Caco-2 (cell line): ENCODE measurements around the gene LPA. TPM values are rescaled to one million over a fixed set of nuclear protein-coding genes. Genes with fewer than 3 reads are reported as not detected.
"Not testable (repeated sequence)": the region's sequence is repeated elsewhere in the genome, so short reads cannot be mapped to it uniquely, and the experiment has no call there.

Source experiments
- BruUV-seq: library from RNA; stranded (reverse); fragments of 400-500 nt; replicated peaks from 2 replicates; lab custom pipeline; 2021; lab: Mats Ljungman, UMichigan
- CTCF ChIA-PET: fragments of 300-600 bp; sonication (Branson Sonifier 250); formaldehyde crosslinking; loops from one replicate; lab custom pipeline; 2022; ENCODE audit warnings: antibody characterized with exemption; lab: Charles Lee
- POLR2A ChIA-PET: fragments of 300-600 bp; sonication (Branson Sonifier 250); formaldehyde crosslinking; loops from one replicate; lab custom pipeline; 2022; ENCODE audit warnings: antibody characterized with exemption; lab: Charles Lee
- DNase-seq, 2 experiments: peaks; one replicate each; pipeline versions ENCODE4 v3.0.0 to v3.0.0-alpha.2; 2020 to 2022
- H3K27me3 ChIP-seq: replicated peaks from 2 replicates; pipeline ENCODE4 v1.6.0; 2011; ENCODE audit warnings: low read length; ENCODE audit not compliant: control insufficient read depth, insufficient read depth
- H3K36me3 ChIP-seq: 2 replicates; pipeline ENCODE4 v1.5.1; 2011; ENCODE audit warnings: low read length; ENCODE audit not compliant: control insufficient read depth, insufficient read depth
- H3K4me1 ChIP-seq: fragments of 250-450 bp; sonication (Bioruptor Pico); 2 replicates; pipeline ENCODE4 v1.5.1; 2020; ENCODE audit warnings: mild to moderate bottlenecking
- H3K4me3 ChIP-seq: 2 replicates; pipeline ENCODE4 v1.5.1; 2011; ENCODE audit warnings: low read depth, mild to moderate bottlenecking, control low read depth, low read length
- H3K9me3 ChIP-seq: fragments of 250-450 bp; sonication (Bioruptor Pico); 2 replicates; pipeline ENCODE4 v1.5.1; 2020; ENCODE audit warnings: mild to moderate bottlenecking, moderate library complexity
- H3K27ac Mint-ChIP-seq: one replicate; pipeline ENCODE4 v1.8.0; 2022; ENCODE audit warnings: mixed read lengths; ENCODE audit not compliant: unreplicated experiment
- H3K27me3 Mint-ChIP-seq: one replicate; pipeline ENCODE4 v1.8.0; 2022; ENCODE audit warnings: mixed read lengths; ENCODE audit not compliant: insufficient read depth, unreplicated experiment
- H3K36me3 Mint-ChIP-seq: one replicate; pipeline ENCODE4 v1.8.0; 2022; ENCODE audit warnings: mild to moderate bottlenecking, mixed read lengths; ENCODE audit not compliant: insufficient read depth, unreplicated experiment
- H3K4me1 Mint-ChIP-seq: one replicate; pipeline ENCODE4 v1.8.0; 2022; ENCODE audit warnings: low read depth, mixed read lengths; ENCODE audit not compliant: unreplicated experiment
- H3K4me3 Mint-ChIP-seq: one replicate; pipeline ENCODE4 v1.8.0; 2022; ENCODE audit warnings: mild to moderate bottlenecking, moderate library complexity, mixed read lengths; ENCODE audit not compliant: unreplicated experiment
- H3K9me3 Mint-ChIP-seq: one replicate; pipeline ENCODE4 v1.8.0; 2022; ENCODE audit warnings: mixed read lengths; ENCODE audit not compliant: unreplicated experiment
- intact Hi-C: fragments of 100-400 bp; cut with micrococcal nuclease; formaldehyde crosslinking; loops from one replicate; pipeline ENCODE4 v1.10.0; 2022; ENCODE audit not compliant: unreplicated experiment
- total RNA-seq: library from RNA; stranded (reverse); gene quantifications from 2 replicates; pipeline ENCODE4 v1.2.3, GENCODE V29; 2022
- TF ChIP-seq, protein P1 (sequence below), 2 experiments: fragments of 200-600 bp in 1 of 2; IDR thresholded peaks; 1 replicate in 1 of 2; 2 replicates in 1 of 2; pipeline versions ENCODE4 v1.5.1 to v1.8.0; 2011 to 2022; ENCODE audit warnings: antibody characterized with exemption in 1 of 2, control low read depth in 1 of 2, inconsistent platforms in 1 of 2, low read depth in 1 of 2, low read length in 1 of 2, mild to moderate bottlenecking in 1 of 2, moderate library complexity in 1 of 2; ENCODE audit not compliant: insufficient read depth in 1 of 2, severe bottlenecking in 1 of 2, unreplicated experiment in 1 of 2

LPA gene
- total RNA-seq, 1 experiment from 2014 or later = not detected

DNA sequence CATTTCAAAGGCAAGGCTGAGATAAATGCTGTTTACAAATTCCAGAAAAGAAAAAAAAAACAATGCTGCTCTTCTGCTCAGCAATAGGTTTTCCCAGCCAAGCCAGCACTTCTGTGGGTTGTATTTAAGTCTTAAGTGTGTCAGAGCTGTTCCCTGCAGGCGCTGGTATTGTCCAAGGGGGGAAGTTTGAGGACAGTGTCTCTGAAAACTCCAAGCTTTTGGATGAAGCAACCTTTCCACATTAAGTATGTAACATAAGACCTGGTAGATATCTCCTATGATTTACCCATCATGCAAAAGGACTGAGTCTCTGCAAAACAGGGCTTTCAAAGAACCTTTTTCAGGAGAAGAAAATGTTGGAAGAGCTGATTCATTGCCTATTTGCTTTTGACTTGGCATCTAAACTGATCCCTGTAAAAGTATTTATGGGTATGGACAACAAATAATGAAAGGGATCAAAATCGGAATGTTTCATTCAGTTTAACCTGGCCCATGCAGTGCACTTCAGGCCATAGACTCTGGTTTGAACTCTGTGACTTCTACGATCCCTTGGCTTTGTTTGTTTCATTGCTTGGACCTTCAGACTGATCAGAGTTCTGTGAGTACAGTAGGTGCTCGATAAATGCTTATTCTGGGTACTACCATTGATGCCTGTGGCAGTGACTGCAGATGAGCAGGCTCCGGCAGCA is 21.8 kb upstream of the LPA start:
- Histone ChIP-seq H3K4me3 (peak overlapping the region; percentile 14; the same call in 1 of the 2 replicates), H3K27me3 (no peaks in the 10 kb centered on the region), H3K4me1 (no peaks in the 10 kb centered on the region), H3K36me3 (no peaks in the 10 kb centered on the region; the same call in 1 of the 2 replicates), H3K9me3 (0 out of 2 replicates have a peak, but pooled peaks cover 3% of the 10 kb centered on the region)
- TF ChIP-seq, protein P1, sequence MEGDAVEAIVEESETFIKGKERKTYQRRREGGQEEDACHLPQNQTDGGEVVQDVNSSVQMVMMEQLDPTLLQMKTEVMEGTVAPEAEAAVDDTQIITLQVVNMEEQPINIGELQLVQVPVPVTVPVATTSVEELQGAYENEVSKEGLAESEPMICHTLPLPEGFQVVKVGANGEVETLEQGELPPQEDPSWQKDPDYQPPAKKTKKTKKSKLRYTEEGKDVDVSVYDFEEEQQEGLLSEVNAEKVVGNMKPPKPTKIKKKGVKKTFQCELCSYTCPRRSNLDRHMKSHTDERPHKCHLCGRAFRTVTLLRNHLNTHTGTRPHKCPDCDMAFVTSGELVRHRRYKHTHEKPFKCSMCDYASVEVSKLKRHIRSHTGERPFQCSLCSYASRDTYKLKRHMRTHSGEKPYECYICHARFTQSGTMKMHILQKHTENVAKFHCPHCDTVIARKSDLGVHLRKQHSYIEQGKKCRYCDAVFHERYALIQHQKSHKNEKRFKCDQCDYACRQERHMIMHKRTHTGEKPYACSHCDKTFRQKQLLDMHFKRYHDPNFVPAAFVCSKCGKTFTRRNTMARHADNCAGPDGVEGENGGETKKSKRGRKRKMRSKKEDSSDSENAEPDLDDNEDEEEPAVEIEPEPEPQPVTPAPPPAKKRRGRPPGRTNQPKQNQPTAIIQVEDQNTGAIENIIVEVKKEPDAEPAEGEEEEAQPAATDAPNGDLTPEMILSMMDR (IDR thresholded peaks at IDR 0.05; ENCODE audit: insufficient read depth in 1 of 2, low read depth in 1 of 2, low read length in 1 of 2, severe bottlenecking in 1 of 2, unreplicated experiment in 1 of 2) = no peak
- DNase-seq = no peak
- intact Hi-C loops = no loop called here
- Mint-ChIP-seq H3K4me3 (peak overlapping the region; percentile 68), H3K9me3 (no peaks in the 10 kb centered on the region), H3K36me3 (no peaks in the 10 kb centered on the region), H3K27me3 (peaks cover 5% of the 10 kb centered on the region), H3K27ac (no peak overlapping the region), H3K4me1 (no peaks in the 10 kb centered on the region)
- POLR2A ChIA-PET = no interaction called here
- CTCF ChIA-PET = no interaction called here
- no TSS peak for BruUV-seq

DNA sequence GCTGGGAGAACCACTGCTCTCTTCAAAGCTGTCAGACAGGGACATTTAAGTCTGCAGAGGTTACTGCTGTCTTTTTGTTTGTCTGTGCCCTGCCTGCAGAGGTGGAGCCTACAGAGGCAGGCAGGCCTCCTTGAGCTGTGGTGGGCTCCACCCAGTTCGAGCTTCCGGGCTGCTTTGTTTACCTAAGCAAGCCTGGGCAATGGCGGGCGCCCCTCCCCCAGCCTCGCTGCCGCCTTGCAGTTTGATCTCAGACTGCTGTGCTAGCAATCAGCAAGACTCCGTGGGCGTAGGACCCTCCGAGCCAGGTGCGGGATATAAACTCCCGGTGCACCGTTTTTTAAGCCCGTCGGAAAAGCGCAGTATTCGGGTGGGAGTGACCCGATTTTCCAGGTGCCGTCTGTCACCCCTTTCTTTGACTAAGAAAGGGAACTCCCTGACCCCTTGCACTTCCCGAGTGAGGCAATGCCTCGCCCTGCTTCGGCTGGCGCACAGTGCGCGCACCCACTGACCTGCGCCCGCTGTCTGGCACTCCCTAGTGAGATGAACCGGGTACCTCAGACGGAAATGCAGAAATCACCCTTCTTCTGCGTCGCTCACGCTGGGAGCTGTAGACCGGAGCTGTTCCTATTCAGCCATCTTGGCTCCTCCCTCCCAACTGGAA is 21.2 kb upstream of the LPA start:
- H3K27me3 ChIP-seq, intact Hi-C loops, H3K36me3 ChIP-seq, H3K4me1 Mint-ChIP-seq, POLR2A ChIA-PET, CTCF ChIA-PET, H3K9me3 Mint-ChIP-seq, DNase-seq, H3K36me3 Mint-ChIP-seq, H3K9me3 ChIP-seq, H3K27me3 Mint-ChIP-seq, H3K27ac Mint-ChIP-seq, BruUV-seq, H3K4me1 ChIP-seq: not testable (repeated sequence)
- peak overlapping the region; percentile 14 for H3K4me3 ChIP-seq
- H3K4me3 Mint-ChIP-seq = peak overlapping the region; percentile 68

DNA sequence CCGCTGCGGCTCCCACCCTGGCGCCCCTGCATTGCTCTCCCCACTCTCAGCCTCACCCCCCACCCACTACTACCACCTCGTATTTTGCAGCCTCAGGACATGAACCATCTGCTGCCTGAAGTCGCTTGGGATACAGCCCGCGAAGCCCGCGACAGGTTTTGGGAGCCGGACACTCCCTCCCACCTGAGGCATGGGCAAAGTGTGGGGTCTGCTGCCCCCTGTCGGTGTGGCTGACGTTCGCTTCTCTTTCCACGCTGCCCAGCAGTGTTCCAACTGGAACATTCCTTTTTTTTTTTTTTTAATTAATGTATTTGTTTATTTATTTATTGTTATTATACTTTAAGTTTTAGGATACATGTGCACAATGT is 15.3 kb upstream of the LPA start:
- TF ChIP-seq, protein P1 (IDR thresholded peaks at IDR 0.05; ENCODE audit: insufficient read depth in 1 of 2, low read depth in 1 of 2, low read length in 1 of 2, severe bottlenecking in 1 of 2, unreplicated experiment in 1 of 2) = no peak
- no peak overlapping the region for H3K4me3 Mint-ChIP-seq
- H3K9me3 Mint-ChIP-seq = peaks cover 10% of the 10 kb centered on the region
- no peak for DNase-seq
- H3K27me3 Mint-ChIP-seq = peaks cover 3% of the 10 kb centered on the region
- H3K36me3 Mint-ChIP-seq = no peaks in the 10 kb centered on the region
- no peaks in the 10 kb centered on the region for H3K4me1 Mint-ChIP-seq
- no peaks in the 10 kb centered on the region for H3K4me1 ChIP-seq
- no peaks in the 10 kb centered on the region for H3K9me3 ChIP-seq
- no peak overlapping the region for H3K27ac Mint-ChIP-seq
- intact Hi-C loops = no loop called here
- BruUV-seq = no TSS peak
- H3K4me3 ChIP-seq = no peak overlapping the region
- no peaks in the 10 kb centered on the region for H3K27me3 ChIP-seq
- POLR2A ChIA-PET = no interaction called here
- no peaks in the 10 kb centered on the region for H3K36me3 ChIP-seq
- CTCF ChIA-PET = no interaction called here
